ENCODE measurements around the gene SELENOV. TPM values are rescaled to one million over a fixed set of nuclear protein-coding genes. Genes with fewer than 3 reads are reported as not detected.
"Not testable (repeated sequence)": the region's sequence is repeated elsewhere in the genome, so short reads cannot be mapped to it uniquely, and the experiment has no call there.

SELENOV gene
- total and polyA plus RNA-seq, 2 donors, result 0.19 TPM; not detected in 1

DNA sequence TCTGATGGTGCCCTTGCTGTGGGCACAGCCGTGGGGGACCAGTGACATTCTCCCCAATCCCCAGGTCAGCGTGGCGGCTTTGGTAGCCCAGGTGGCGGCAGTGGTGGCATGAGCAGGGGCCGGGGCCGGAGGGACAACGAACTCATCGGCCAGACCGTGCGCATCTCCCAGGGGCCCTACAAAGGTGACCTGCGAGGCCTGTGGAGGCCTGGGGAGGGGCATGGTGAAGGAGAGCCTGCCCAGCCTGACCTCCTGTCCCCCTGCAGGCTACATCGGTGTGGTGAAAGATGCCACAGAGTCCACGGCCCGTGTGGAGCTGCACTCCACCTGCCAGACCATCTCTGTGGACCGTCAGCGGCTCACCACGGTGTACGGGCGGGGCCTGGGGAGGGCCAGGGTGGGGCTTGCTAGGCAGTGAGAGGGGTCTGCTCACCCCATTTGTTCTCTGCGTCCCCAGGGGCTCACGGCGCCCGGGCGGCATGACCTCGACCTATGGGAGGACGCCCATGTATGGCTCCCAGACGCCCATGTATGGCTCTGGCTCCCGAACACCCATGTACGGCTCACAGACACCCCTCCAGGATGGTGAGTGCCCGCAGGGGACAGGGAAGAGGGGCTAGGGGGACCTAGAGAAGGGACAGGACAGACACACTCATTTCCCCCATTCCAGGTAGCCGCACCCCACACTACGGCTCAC lies 42.0 kb upstream of the SELENOV start:
- H3K4me1 ChIP-seq (ENCODE audit: control insufficient read depth in 2 of 2, insufficient read depth in 2 of 2, low read length in 2 of 2), result no peaks in the 10 kb centered on the region
- peaks cover 0 to 4% of the 10 kb centered on the region in 2 donors for H3K9me3 ChIP-seq (ENCODE audit: control insufficient read depth in 2 of 2, insufficient read depth in 1 of 2, low read length in 1 of 2)
- 97% methylated on average over 32 of the region's 32 CpGs for WGBS
- H3K4me3 ChIP-seq (ENCODE audit: low read length in 2 of 2), result no peak overlapping the region
- H3K36me3 ChIP-seq (ENCODE audit: control insufficient read depth in 2 of 2, insufficient read depth in 2 of 2, low read length in 1 of 2), result peaks cover 84 to 86% of the 10 kb centered on the region in 2 donors
- no peak for DNase-seq (ENCODE audit: low read depth in 6 of 9, low spot score in 9 of 9)
- no peak overlapping the region for H3K27ac ChIP-seq (ENCODE audit: low read depth in 1 of 2, low read length in 1 of 2)
- H3K27me3 ChIP-seq (ENCODE audit: control insufficient read depth in 2 of 2, insufficient read depth in 1 of 2, low read length in 1 of 2), result no peaks in the 10 kb centered on the region

DNA sequence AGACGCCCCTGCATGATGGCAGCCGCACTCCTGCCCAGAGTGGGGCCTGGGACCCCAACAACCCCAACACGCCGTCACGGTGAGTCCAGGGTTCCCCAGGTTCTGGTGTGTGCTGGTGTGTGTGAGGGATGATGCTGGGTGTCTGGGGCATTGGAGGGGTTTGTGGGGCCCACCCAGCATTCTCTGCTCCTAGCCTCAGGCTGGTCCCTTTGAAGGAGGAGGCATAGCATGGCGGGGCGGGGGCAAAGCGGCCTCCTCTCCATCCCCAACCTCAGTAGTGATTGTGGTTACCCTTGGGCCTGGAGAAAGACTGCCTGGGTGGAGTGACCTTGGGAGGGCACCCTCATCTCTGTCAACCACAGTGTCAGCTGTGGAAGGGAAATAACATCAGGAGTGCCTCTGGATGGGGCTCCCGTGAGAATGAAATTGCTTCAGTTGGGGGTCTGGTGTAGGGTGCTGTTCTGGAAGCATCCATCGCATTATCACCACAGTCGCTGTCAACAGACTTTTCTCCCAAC lies 41.4 kb upstream of the SELENOV start:
- H3K27ac ChIP-seq (ENCODE audit: low read depth in 1 of 2, low read length in 1 of 2), result no peak overlapping the region
- H3K4me3 ChIP-seq (ENCODE audit: low read length in 2 of 2), result no peak overlapping the region
- no peaks in the 10 kb centered on the region for H3K4me1 ChIP-seq (ENCODE audit: control insufficient read depth in 2 of 2, insufficient read depth in 2 of 2, low read length in 2 of 2)
- peaks cover 78 to 79% of the 10 kb centered on the region in 2 donors for H3K36me3 ChIP-seq (ENCODE audit: control insufficient read depth in 2 of 2, insufficient read depth in 2 of 2, low read length in 1 of 2)
- no peaks in the 10 kb centered on the region for H3K27me3 ChIP-seq (ENCODE audit: control insufficient read depth in 2 of 2, insufficient read depth in 1 of 2, low read length in 1 of 2)
- WGBS, result 91% methylated on average over 11 of the region's 11 CpGs
- no peak for DNase-seq (ENCODE audit: low read depth in 6 of 9, low spot score in 9 of 9)
- peaks cover 0 to 4% of the 10 kb centered on the region in 2 donors for H3K9me3 ChIP-seq (ENCODE audit: control insufficient read depth in 2 of 2, insufficient read depth in 1 of 2, low read length in 1 of 2)

- Histone ChIP-seq H3K36me3 (ENCODE audit: control insufficient read depth in 2 of 2, insufficient read depth in 2 of 2, low read length in 1 of 2) (peaks cover 72 to 73% of the 10 kb centered on the region in 2 donors), H3K9me3 (ENCODE audit: control insufficient read depth in 2 of 2, insufficient read depth in 1 of 2, low read length in 1 of 2) (peaks cover 0 to 4% of the 10 kb centered on the region in 2 donors), H3K4me3 (ENCODE audit: low read length in 2 of 2) (no peak overlapping the region), H3K27ac (ENCODE audit: low read depth in 1 of 2, low read length in 1 of 2) (no peak overlapping the region), H3K4me1 (ENCODE audit: control insufficient read depth in 2 of 2, insufficient read depth in 2 of 2, low read length in 2 of 2) (no peaks in the 10 kb centered on the region), H3K27me3 (ENCODE audit: control insufficient read depth in 2 of 2, insufficient read depth in 1 of 2, low read length in 1 of 2) (no peaks in the 10 kb centered on the region)
- peak; percentile 21 to 70 (median 51) for DNase-seq (ENCODE audit: low read depth in 6 of 9, low spot score in 9 of 9)
- 68% methylated on average over 9 of the region's 9 CpGs for WGBS
Measured at GRCh38 chr19:39474139-39474620, 40.8 kb upstream of the SELENOV start.

GRCh38 chr19:39475748-39476147 lies 39.2 kb upstream of the SELENOV start:
- WGBS, result 100% methylated on average over 2 of the region's 2 CpGs

DNA sequence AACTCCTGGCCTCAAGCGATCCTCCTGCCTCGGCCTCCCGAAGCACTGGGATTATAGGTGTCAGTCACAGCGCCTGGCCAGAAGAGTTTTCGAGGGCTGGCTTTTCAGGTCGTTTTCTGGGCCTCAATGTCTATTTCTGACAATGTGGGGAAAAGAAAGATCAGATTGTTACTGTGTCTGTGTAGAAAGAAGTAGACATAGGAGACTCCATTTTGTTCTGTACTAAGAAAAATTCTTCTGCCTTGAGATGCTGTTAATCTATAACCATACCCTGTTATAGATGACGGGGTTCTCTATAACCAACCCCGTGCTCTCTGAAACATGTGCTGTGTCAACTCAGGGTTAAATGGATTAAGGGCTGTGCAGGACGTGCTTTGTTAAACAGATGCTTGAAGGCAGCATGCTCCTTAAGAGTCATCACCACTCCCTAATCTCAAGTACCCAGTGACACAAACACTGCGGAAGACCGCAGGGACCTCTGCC lies 35.6 kb upstream of the SELENOV start:
- H3K27ac ChIP-seq (ENCODE audit: low read depth in 1 of 2, low read length in 1 of 2); H3K27me3 ChIP-seq (ENCODE audit: control insufficient read depth in 2 of 2, insufficient read depth in 1 of 2, low read length in 1 of 2); H3K9me3 ChIP-seq (ENCODE audit: control insufficient read depth in 2 of 2, insufficient read depth in 1 of 2, low read length in 1 of 2); H3K4me3 ChIP-seq (ENCODE audit: low read length in 2 of 2); DNase-seq (ENCODE audit: low read depth in 6 of 9, low spot score in 9 of 9): not testable (repeated sequence)
- WGBS, result 95% methylated on average over 11 of the region's 11 CpGs
- peaks cover 13 to 16% of the 10 kb centered on the region in 2 donors for H3K4me1 ChIP-seq (ENCODE audit: control insufficient read depth in 2 of 2, insufficient read depth in 2 of 2, low read length in 2 of 2)
- peaks cover 21 to 22% of the 10 kb centered on the region in 2 donors for H3K36me3 ChIP-seq (ENCODE audit: control insufficient read depth in 2 of 2, insufficient read depth in 2 of 2, low read length in 1 of 2)

More at GRCh38 chr19:39475748-39476147, 39.2 kb upstream of the SELENOV start:
- H3K4me1 ChIP-seq (ENCODE audit: control insufficient read depth in 2 of 2, insufficient read depth in 2 of 2, low read length in 2 of 2), result peaks cover 4 to 8% of the 10 kb centered on the region in 2 donors
- no peak overlapping the region for H3K27ac ChIP-seq (ENCODE audit: low read depth in 1 of 2, low read length in 1 of 2)
- peaks cover 56 to 57% of the 10 kb centered on the region in 2 donors for H3K36me3 ChIP-seq (ENCODE audit: control insufficient read depth in 2 of 2, insufficient read depth in 2 of 2, low read length in 1 of 2)
- no peaks in the 10 kb centered on the region for H3K27me3 ChIP-seq (ENCODE audit: control insufficient read depth in 2 of 2, insufficient read depth in 1 of 2, low read length in 1 of 2)
- DNase-seq (ENCODE audit: low read depth in 6 of 9, low spot score in 9 of 9), result no peak
- no peak overlapping the region for H3K4me3 ChIP-seq (ENCODE audit: low read length in 2 of 2)
- peaks cover 0 to 4% of the 10 kb centered on the region in 2 donors for H3K9me3 ChIP-seq (ENCODE audit: control insufficient read depth in 2 of 2, insufficient read depth in 1 of 2, low read length in 1 of 2)

GRCh38 chr19:39479916-39480315 lies 35.0 kb upstream of the SELENOV start:
- peaks cover 15 to 16% of the 10 kb centered on the region in 2 donors for H3K36me3 ChIP-seq (ENCODE audit: control insufficient read depth in 2 of 2, insufficient read depth in 2 of 2, low read length in 1 of 2)
- peak in 1 of 9 donors; percentile 13 for DNase-seq (ENCODE audit: low read depth in 6 of 9, low spot score in 9 of 9)
- H3K4me3 ChIP-seq (ENCODE audit: low read length in 2 of 2), result peak overlapping the region; percentile 88 to 91
- peaks cover 0 to 4% of the 10 kb centered on the region in 2 donors for H3K9me3 ChIP-seq (ENCODE audit: control insufficient read depth in 2 of 2, insufficient read depth in 1 of 2, low read length in 1 of 2)
- H3K27me3 ChIP-seq (ENCODE audit: control insufficient read depth in 2 of 2, insufficient read depth in 1 of 2, low read length in 1 of 2), result no peaks in the 10 kb centered on the region
- 65% methylated on average over 10 of the region's 10 CpGs for WGBS
- peaks cover 13 to 16% of the 10 kb centered on the region in 2 donors for H3K4me1 ChIP-seq (ENCODE audit: control insufficient read depth in 2 of 2, insufficient read depth in 2 of 2, low read length in 2 of 2)
- H3K27ac ChIP-seq (ENCODE audit: low read depth in 1 of 2, low read length in 1 of 2), result no peak overlapping the region

- Histone ChIP-seq H3K27me3 (ENCODE audit: control insufficient read depth in 2 of 2, insufficient read depth in 1 of 2, low read length in 1 of 2) (no peaks in the 10 kb centered on the region), H3K4me1 (ENCODE audit: control insufficient read depth in 2 of 2, insufficient read depth in 2 of 2, low read length in 2 of 2) (peaks cover 13 to 16% of the 10 kb centered on the region in 2 donors), H3K27ac (ENCODE audit: low read depth in 1 of 2, low read length in 1 of 2) (peak within 1 kb of the TSS; percentile 80 to 87), H3K36me3 (ENCODE audit: control insufficient read depth in 2 of 2, insufficient read depth in 2 of 2, low read length in 1 of 2) (peaks cover 14 to 15% of the 10 kb centered on the region in 2 donors), H3K9me3 (ENCODE audit: control insufficient read depth in 2 of 2, insufficient read depth in 1 of 2, low read length in 1 of 2) (peaks cover 0 to 3% of the 10 kb centered on the region in 2 donors), H3K4me3 (ENCODE audit: low read length in 2 of 2) (peak within 1 kb of the TSS; percentile 88 to 91)
- 1% methylated on average over 62 of the region's 62 CpGs for WGBS
- DNase-seq (ENCODE audit: low read depth in 6 of 9, low spot score in 9 of 9), result peak; percentile 74 to 96 (median 88)
Measured at GRCh38 chr19:39480337-39481228, 34.4 kb upstream of the SELENOV start, which contains the start of gene TIMM50. Gene TIMM50, plus strand, starts transcription at chr19:39480838. Its CDS starts 16 bp downstream, at chr19:39480854.

- Histone ChIP-seq H3K27ac (ENCODE audit: low read depth in 1 of 2, low read length in 1 of 2) (peak overlapping the region; percentile 80 to 87), H3K36me3 (ENCODE audit: control insufficient read depth in 2 of 2, insufficient read depth in 2 of 2, low read length in 1 of 2) (peaks cover 13 to 14% of the 10 kb centered on the region in 2 donors), H3K9me3 (ENCODE audit: control insufficient read depth in 2 of 2, insufficient read depth in 1 of 2, low read length in 1 of 2) (no peaks in the 10 kb centered on the region), H3K4me3 (ENCODE audit: low read length in 2 of 2) (peak overlapping the region; percentile 88 to 91), H3K27me3 (ENCODE audit: control insufficient read depth in 2 of 2, insufficient read depth in 1 of 2, low read length in 1 of 2) (no peaks in the 10 kb centered on the region), H3K4me1 (ENCODE audit: control insufficient read depth in 2 of 2, insufficient read depth in 2 of 2, low read length in 2 of 2) (peaks cover 13 to 16% of the 10 kb centered on the region in 2 donors)
- DNase-seq (ENCODE audit: low read depth in 6 of 9, low spot score in 9 of 9), result no peak
- under 1% methylated on average over 12 of the region's 12 CpGs for WGBS
Measured at GRCh38 chr19:39481229-39481545, 33.8 kb upstream of the SELENOV start.

All from thymus (tissue), 11 donors.